ENCODE measurements around the gene PPP1R37.

Gene PPP1R37

GRCh38 chr19:45150751-45151281, 57.8 kb downstream of the PPP1R37 start:
- FAIRE-seq (no peak), DNase-seq (ENCODE audit: insufficient read length, low spot score) (no peak)

GRCh38 chr19:45151320-45151719, 58.3 kb downstream of the PPP1R37 start:
- no peak for DNase-seq (ENCODE audit: insufficient read length, low spot score)
- no peak for FAIRE-seq

GRCh38 chr19:45151821-45152503, 59.0 kb downstream of the PPP1R37 start:
- DNase-seq (ENCODE audit: insufficient read length, low spot score) = no peak
- FAIRE-seq = no peak

- DNase-seq (ENCODE audit: insufficient read length, low spot score) (no peak), FAIRE-seq (peak; percentile 48)
These were observed 59.7 kb downstream of the PPP1R37 start for GRCh38 chr19:45152504-45153338.

GRCh38 chr19:45153339-45154063, 60.5 kb downstream of the PPP1R37 start:
- FAIRE-seq = no peak
- no peak for DNase-seq (ENCODE audit: insufficient read length, low spot score)

GRCh38 chr19:45154064-45154827, 61.3 kb downstream of the PPP1R37 start:
- DNase-seq (ENCODE audit: insufficient read length, low spot score) (peak; percentile 60), FAIRE-seq (peak; percentile 79)

GRCh38 chr19:45156011-45156630, 63.1 kb downstream of the PPP1R37 start:
- FAIRE-seq = no peak
- DNase-seq (ENCODE audit: insufficient read length, low spot score) = no peak

- FAIRE-seq (no peak), DNase-seq (ENCODE audit: insufficient read length, low spot score) (no peak)
These were observed 63.8 kb downstream of the PPP1R37 start for GRCh38 chr19:45156751-45157150.

GRCh38 chr19:45158503-45159209, 65.7 kb downstream of the PPP1R37 start:
- FAIRE-seq = no peak
- DNase-seq (ENCODE audit: insufficient read length, low spot score) = no peak

- FAIRE-seq = no peak
These were observed 66.4 kb downstream of the PPP1R37 start for GRCh38 chr19:45159210-45159970.

GRCh38 chr19:45159971-45160324, 67.0 kb downstream of the PPP1R37 start:
- DNase-seq (ENCODE audit: insufficient read length, low spot score) (no peak), FAIRE-seq (no peak)

More at GRCh38 chr19:45159210-45159970, 66.4 kb downstream of the PPP1R37 start:
- DNase-seq (ENCODE audit: insufficient read length, low spot score) = no peak

- FAIRE-seq = no peak
- no peak for DNase-seq (ENCODE audit: insufficient read length, low spot score)
These were observed 68.1 kb downstream of the PPP1R37 start, which contains the start of gene NKPD1 for GRCh38 chr19:45160870-45161737. Gene NKPD1, minus strand, starts transcription at chr19:45160982. Its CDS starts 832 bp downstream, at chr19:45160150.

- FAIRE-seq = no peak
- no peak for DNase-seq (ENCODE audit: insufficient read length, low spot score)
These were observed 69.0 kb downstream of the PPP1R37 start for GRCh38 chr19:45161738-45162607.

GRCh38 chr19:45162608-45163143, 69.7 kb downstream of the PPP1R37 start:
- DNase-seq (ENCODE audit: insufficient read length, low spot score) (no peak), FAIRE-seq (no peak)

GRCh38 chr19:45163156-45163555, 70.2 kb downstream of the PPP1R37 start:
- DNase-seq (ENCODE audit: insufficient read length, low spot score) = no peak
- no peak for FAIRE-seq

- FAIRE-seq (no peak), DNase-seq (ENCODE audit: insufficient read length, low spot score) (no peak)
These were observed 70.9 kb downstream of the PPP1R37 start for GRCh38 chr19:45163751-45164460.
